ENCODE results near the gene ATP2B2.
"Not testable (repeated sequence)": the region's sequence is repeated elsewhere in the genome, so short reads cannot be mapped to it uniquely, and the experiment has no call there.

The ATP2B2 gene

GRCh38 chr3:10382892-10383849 is 122.2 kb downstream of the ATP2B2 start:
- DNase-seq (ENCODE audit: low read depth): no peak

DNA sequence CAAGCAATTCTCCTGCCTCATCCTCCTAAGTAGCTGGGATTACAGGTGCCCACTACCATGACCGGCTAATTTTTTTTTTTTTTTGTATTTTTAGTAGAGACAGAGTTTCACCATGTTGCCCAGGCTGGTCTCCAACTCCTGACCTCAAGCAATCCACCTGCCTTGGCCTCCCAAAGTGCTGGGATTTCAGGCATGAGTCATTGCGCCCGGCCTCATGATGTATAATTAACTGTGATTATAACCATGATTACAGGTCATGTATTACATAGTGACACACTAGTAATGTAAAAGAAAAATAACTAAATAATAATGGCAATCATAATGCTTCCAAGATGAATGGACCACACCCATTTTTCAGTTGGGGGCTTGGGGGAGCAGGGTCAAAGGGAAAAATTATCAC is 122.9 kb downstream of the ATP2B2 start:
- not testable (repeated sequence) for DNase-seq (ENCODE audit: low read depth)

- DNase-seq (ENCODE audit: low read depth): no peak
Measured at GRCh38 chr3:10381336-10381735, 124.0 kb downstream of the ATP2B2 start.

DNA sequence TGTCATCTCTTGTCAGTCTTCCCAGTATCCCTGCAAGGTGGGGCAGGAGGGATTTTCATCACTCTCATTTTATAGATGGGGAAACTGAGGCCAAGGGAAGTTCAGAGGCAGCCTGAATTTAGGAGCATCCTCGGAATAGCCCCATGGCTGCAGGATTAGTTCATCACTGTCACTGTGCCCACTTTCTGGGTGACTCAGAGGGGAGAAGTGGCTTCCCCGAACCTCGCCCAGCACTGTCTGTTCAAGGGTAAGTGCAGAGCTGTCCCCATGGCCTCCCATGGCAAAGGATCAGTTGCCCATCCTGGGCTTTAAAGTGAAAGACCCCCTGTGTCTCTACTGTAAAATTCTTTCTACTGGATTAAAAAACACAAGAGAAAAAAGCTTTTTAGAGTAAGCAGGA is 124.5 kb downstream of the ATP2B2 start:
- no peak for DNase-seq (ENCODE audit: low read depth)

GRCh38 chr3:10379961-10380360 is 125.4 kb downstream of the ATP2B2 start:
- no peak for DNase-seq (ENCODE audit: low read depth)

DNA sequence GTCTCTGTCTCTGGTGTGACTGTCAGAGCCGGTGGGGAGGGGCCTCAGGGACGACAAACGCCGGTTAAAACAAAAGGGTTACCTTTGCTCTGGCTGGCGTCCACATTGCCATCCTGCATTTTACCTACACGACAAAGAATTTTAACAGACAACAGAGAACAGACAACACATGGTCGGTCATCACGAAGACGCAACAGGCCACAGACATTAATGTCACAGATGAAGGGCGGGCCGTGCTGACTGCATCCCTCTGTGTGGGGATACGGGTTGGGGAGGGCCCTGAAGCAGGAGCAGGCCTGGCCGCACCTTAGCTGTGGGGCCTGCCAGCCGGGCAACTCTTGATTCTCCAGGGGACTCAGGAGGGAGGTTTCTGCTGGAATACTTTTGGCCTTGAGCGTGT is 126.2 kb downstream of the ATP2B2 start:
- DNase-seq (ENCODE audit: low read depth): no peak

- DNase-seq (ENCODE audit: low read depth): no peak
Measured at GRCh38 chr3:10378742-10379141, 126.6 kb downstream of the ATP2B2 start.

GRCh38 chr3:10378246-10378645 is 127.1 kb downstream of the ATP2B2 start:
- no peak for DNase-seq (ENCODE audit: low read depth)

- no peak for DNase-seq (ENCODE audit: low read depth)
Measured at GRCh38 chr3:10377148-10377725, 128.1 kb downstream of the ATP2B2 start.

GRCh38 chr3:10376353-10376752 is 129.0 kb downstream of the ATP2B2 start:
- DNase-seq (ENCODE audit: low read depth): no peak

DNA sequence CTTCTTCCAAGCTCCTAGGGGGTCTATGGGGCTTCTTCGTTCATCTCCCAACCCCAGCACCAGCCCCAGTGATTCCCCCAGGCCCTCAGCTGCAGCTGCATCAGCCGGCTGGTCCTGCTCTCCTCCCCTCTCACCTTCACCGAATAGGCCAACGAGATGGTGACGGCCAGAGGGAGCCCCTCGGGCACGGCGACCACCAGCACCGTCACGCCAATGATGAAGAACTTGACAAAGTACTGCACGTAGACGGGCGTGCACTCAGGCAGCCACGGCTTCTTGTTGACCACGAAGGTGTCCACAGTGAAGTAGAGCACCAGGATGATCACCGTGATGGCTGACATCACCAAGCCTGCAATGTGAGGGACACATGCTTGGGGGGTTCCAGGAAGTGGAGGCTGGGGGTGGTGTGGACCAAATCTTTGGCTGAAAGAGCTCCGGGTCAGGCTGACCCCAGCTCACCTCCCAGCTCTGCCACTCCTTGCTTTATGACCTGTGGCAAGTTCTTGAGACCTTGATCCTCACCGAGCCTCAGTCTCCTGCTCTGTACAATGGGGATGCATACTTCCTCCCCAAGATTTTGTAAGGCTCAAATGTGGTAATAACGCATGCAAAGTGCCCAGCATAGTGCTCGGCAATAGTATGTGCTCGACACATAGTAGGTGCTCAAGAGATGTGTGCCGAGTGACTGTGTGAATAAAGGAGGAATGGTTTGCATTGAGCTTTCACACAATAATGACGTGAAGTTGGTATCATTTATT is 129.9 kb downstream of the ATP2B2 start:
- no peak for DNase-seq (ENCODE audit: low read depth)

GRCh38 chr3:10374311-10374710 is 131.1 kb downstream of the ATP2B2 start:
- no peak for DNase-seq (ENCODE audit: low read depth)

DNA sequence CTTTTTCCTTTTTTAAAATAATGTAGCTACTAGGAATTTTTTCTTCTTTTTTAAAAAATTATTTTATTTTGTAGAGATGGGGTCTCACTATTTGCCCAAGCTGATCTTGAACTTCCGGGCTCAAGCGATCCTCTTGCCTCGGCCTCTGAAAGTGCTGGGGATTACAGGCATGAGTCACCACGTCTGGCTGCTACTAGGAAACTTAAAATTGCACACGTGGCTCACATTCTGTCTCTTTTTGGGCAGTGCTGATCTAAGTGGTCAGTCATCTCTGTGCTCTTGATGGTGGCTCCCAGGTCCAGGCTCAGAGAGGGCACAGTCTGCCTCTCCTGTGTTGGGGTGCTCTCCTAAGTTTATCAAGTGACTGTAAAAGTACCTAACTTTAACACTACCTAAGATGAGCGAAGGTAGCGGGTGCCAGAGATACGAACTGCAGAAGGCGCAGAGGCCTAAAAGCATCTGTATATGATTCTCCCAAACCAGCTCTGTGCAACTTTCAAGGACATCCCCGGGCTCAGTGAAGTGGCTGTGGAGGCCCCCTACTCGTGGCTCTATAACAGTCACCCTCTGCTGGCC is 131.6 kb downstream of the ATP2B2 start:
- DNase-seq (ENCODE audit: low read depth): no peak

- DNase-seq (ENCODE audit: low read depth): no peak
Measured at GRCh38 chr3:10371789-10372188, 133.6 kb downstream of the ATP2B2 start.

DNA sequence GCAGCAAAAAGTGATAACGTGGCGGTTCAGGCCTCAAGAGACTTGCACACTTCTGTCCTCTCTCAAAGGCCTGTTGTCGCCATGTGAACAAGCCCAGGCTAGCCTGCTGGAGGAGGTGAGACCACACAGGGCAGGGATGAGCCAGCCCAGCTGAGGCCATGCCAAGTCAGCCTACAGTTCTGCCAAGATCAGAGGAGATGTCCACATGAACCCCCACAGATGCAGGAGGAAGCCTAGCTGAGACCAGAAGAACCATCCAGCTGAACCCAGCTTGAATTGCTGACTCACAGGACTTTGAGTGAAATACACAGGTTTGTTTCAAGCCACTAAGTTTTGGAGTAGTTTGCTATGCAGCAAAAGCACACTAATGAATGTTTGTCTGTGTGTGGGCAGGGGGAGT is 134.2 kb downstream of the ATP2B2 start:
- DNase-seq (ENCODE audit: low read depth): no peak

- DNase-seq (ENCODE audit: low read depth): no peak
Measured at GRCh38 chr3:10370429-10370828, 135.0 kb downstream of the ATP2B2 start.

- DNase-seq (ENCODE audit: low read depth): no peak
Measured at GRCh38 chr3:10368512-10368911, 136.9 kb downstream of the ATP2B2 start.

GRCh38 chr3:10367506-10367905 is 137.9 kb downstream of the ATP2B2 start:
- DNase-seq (ENCODE audit: low read depth): no peak

GRCh38 chr3:10366651-10367101 is 138.7 kb downstream of the ATP2B2 start:
- peak; percentile 97 for DNase-seq (ENCODE audit: low read depth)

- DNase-seq (ENCODE audit: low read depth): no peak
Measured at GRCh38 chr3:10365791-10366190, 139.6 kb downstream of the ATP2B2 start.

DNA sequence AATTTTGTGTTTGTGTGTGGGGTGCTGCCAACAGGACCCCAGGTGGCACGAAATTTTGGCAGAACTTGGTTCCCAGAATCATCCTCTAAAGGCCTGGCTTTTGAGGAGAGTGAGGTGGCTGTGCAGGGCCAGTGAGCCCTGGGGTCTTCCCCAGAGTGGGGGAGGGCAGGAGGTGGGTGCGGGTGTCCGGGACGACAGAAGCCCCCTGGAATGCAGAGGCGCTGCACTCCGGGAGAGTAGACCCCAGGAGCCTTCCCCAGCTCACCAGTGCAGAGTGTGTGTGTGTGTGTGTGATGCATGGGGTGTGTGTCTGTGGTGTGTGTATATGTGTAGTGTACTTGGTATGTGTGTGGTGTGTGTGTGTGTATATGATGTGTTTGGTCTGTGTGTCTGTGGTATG is 140.1 kb downstream of the ATP2B2 start:
- no peak for DNase-seq (ENCODE audit: low read depth)

DNA sequence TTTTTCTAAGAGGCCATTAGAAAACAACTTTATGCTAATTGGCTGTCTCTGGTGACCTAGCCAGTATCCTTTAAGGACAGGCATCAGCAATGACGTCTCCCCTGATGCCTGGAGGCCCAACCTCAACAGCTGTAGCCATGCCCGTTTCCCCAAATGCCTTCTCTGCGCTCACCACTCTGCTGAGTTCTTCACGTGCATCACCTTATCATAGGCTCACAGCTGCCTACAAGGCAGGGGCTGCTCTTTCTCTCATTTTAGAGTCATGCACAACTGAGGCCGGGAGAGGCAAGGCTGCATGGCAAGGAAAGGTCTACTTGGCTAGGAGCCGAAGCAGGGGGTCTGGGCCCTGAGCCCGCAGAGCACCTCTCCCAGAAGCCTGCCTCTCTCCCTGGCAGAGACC is 140.6 kb downstream of the ATP2B2 start:
- no peak for DNase-seq (ENCODE audit: low read depth)
